Inflammatory macrophage treated with lipopolysaccharide for 1 hour (primary cell): Measurements from ENCODE around the gene ASXL1.
"Not testable (repeated sequence)": the region's sequence is repeated elsewhere in the genome, so short reads cannot be mapped to it uniquely, and the experiment has no call there.

ENCODE experiments used
- DNase-seq, 2 donors: peaks; one replicate each; pipeline ENCODE4 v3.0.0-alpha.2; 2020 to 2022

The ASXL1 gene

DNA sequence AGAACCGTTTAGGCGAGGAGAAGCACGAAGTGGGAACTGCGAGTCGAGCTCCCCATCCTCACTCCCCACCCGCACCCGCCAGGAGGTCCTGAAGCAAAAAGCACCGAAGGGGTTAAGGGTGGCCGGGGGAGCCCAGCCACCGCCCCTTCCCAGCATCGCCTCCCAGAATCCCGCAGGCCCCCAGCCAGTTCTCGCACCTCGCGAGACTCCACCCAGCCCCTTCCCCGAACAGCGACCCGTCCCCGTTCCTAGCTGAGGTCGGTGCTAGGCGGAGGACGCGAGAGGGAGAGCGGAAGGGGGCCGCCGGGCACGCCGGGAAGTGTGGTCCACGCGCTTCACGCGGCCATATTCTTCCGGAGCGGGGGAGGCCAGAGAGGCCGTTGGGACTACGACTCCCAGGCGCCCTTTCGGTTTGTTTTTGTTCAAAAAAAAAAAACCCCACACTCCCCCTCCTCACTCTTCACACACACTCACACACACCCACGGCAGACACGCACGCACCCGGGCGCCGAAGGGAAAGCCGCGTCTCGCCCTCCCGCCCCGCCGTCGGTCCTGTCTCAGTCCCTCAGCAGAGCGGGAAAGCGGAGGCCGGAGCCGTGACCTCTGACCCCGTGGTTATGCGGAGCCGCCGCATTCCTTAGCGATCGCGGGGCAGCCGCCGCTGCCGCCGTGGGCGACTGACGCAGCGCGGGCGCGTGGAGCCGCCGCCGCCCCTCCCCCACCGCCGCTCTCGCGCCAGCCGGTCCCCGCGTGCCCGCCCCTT, at the start of gene ASXL1:
ASXL1 (plus strand) TSS at position 463 of the 763 bp plus-strand sequence. CDS start 445 bp downstream, outside the sequence.
- DNase-seq: peak; percentile 91 to 92

- no peak for DNase-seq
These were observed 45.3 kb upstream of the ASXL1 start for GRCh38 chr20:32312718-32313424.

- DNase-seq: no peak
These were observed 43.4 kb upstream of the ASXL1 start for GRCh38 chr20:32314768-32315167.

DNA sequence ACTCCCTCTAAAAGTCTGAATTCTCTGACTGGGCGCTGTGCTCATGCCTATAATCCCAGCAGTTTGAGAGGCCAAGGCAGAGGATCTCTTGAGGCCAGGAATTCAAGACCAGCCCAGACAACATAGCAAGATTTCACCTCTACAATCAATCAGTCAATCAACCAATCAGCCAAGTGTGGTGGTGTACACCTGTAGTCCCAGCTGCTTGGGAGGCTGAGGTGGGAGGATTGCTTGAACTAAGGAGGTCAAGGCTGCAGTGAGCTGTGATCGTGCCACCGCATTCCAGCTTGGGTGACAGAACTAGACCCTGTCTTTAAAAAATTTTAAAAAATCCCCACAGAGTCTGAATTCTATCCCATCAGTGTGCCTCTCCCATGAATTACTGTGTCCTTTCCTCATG, 42.7 kb upstream of the ASXL1 start:
- DNase-seq: no peak

DNA sequence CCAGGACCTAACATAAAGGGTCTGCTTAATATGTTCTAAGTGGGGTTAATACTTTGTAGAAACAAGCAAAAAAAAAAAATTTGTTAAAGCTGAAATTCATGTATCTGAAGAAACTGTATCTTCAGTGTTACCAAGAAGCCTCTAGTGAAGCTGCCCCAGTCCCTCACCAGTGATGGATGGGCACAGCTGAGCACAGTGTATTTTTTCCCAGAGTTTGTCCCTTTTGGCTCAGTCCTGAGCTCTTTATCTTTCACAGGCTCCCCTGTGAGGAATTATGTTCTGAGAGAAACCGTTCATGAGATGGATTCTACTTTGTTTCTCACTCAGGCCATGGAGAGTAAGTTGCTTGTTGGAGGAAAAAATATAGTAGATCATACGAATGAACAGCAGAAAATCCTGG, 42.2 kb upstream of the ASXL1 start:
- DNase-seq: no peak

DNA sequence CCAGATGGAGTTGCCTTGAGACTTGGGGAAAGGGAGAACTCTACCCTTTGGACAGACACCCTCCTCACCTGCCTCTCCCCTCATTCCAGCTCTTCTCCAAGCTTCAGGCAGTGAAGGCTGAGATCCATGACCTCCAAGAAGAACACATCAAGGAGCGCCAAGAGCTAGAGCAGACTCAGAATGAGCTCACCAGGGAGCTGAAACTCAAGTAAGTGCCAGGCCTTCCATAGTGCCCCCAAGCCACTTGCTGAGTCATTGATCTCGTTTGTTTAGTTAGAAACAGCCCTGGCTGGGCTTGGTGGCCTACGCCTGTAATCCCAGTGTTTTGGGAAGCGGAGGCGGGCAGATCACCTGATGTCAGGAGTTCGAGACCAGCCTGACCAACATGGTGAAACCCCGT, 41.5 kb upstream of the ASXL1 start:
- no peak for DNase-seq

DNA sequence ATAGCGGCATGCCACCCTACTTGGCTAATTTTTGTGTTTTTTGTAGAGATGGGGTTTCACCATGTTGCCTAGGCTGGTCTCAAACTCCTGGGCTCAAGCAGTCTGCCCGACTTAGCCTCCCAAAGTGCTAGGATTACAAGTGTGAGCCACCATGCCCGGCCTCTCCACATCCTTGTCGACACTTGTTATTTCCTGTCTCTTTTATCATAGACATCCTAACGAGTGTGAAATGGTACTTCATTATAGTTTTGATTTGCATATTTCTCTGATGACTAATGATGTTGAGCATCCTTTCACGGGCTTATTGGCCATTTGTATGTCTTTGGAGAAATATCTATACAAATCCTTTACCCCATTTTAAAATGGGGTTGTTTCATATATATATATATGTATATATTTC, 39.0 kb upstream of the ASXL1 start:
- DNase-seq: no peak

DNA sequence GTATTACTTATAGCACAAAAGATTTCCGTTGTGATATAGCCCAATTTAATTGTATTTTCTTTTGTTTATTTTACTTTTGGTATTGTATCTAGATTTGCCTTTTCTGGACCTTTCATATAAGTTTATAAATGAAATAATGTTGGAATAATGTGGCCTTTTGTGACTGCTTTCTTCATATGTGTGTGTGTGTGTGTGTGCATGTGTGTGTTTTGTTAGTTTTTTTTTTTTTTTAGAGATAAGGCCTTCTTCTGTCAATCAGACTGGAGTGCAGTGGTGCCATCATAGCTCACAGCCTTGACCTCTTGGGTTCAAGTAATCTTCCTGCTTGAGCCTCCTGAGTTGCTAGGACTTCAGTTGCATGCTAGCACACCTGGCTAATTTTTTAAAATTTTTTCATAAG, 37.8 kb upstream of the ASXL1 start:
- no peak for DNase-seq

GRCh38 chr20:32321390-32321789, 36.7 kb upstream of the ASXL1 start:
- no peak for DNase-seq

- not testable (repeated sequence) for DNase-seq
These were observed 35.9 kb upstream of the ASXL1 start for GRCh38 chr20:32322260-32322659.

GRCh38 chr20:32323761-32324160, 34.4 kb upstream of the ASXL1 start:
- DNase-seq: not testable (repeated sequence)

GRCh38 chr20:32325706-32326503, 32.2 kb upstream of the ASXL1 start:
- no peak for DNase-seq

GRCh38 chr20:32326504-32326845, 31.7 kb upstream of the ASXL1 start:
- DNase-seq: no peak

- DNase-seq: no peak
These were observed 30.9 kb upstream of the ASXL1 start for GRCh38 chr20:32327087-32327681.

DNA sequence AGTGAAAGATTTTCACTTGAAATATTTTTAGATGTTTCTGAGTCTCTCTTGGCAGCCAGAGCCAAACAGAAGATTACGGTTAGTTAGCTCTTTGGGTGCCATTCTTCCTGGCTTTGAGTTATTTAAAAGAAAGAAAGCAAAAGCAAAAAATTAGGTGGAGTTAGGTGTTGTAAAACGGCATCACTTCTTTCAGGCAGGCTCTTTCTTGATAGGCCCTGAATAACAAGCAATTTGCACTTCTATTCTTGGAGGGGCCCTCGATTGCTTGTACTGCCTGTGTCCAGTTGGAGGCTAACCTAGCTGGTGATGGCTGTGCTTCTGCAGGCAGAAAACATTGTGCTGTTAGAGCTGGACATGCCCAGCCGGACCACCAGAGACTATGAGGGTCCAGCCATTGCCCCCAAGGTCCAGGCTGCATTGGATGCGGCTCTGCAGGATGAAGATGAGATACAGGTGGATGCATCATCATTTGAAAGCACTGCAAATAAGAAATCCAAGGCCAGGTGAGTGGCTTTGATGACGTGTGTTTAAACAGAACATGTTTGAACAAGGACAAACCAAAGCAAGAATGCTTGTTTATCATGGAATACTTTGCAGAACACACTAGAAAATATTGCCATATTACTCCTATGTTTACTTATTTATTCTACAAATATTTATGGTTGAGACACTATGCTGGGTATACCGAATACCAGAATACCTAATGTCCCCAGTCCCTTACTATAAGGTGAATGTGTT, 28.1 kb upstream of the ASXL1 start:
- no peak for DNase-seq

- DNase-seq: no peak
These were observed 27.6 kb upstream of the ASXL1 start for GRCh38 chr20:32330555-32330897.

GRCh38 chr20:32332614-32333013, 25.5 kb upstream of the ASXL1 start:
- peak; percentile 72 to 94 for DNase-seq

GRCh38 chr20:32333181-32333987, 24.7 kb upstream of the ASXL1 start:
- no peak for DNase-seq

DNA sequence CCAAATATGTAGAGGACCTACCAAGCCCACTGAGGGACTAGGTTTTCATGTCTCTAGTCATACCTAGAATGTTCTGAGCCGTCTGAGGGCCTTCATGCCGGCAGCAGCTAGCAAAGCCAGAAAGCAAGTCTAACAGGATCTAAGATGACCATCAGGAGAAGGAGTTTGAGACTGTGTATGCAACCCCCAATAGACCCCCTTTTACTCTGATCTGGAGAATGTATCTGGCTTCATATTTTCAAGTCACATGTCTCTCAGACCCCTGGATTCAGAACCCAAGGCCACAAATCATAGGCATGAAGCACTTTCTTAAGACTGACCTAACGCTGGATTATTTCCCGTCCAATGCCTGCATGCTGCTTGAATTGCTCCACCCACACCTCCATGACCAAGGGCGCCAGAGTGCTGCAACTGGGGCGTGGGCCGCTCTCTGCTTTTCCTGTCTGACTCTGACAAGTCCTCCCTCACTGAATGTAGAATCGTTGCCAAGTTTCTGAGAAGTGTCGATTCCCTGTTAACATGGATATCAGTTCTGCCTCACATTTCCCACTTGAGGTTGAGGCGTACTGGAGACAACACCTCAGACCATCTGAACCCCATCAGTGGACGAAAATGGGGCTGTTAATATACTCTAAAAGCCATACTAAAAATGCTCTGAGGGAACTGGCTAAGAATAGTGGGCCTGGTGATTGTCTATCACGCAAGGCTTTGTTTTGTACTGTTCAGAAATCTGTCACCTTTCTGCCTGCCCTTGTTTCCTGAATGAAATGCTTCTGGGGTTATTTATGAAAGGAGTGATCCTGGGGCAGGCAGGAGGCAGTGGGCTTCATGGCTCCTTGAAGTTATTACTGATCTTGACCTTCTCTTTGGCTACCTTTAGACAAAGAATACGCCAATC, 23.9 kb upstream of the ASXL1 start:
- peak; percentile 93 to 94 for DNase-seq

DNA sequence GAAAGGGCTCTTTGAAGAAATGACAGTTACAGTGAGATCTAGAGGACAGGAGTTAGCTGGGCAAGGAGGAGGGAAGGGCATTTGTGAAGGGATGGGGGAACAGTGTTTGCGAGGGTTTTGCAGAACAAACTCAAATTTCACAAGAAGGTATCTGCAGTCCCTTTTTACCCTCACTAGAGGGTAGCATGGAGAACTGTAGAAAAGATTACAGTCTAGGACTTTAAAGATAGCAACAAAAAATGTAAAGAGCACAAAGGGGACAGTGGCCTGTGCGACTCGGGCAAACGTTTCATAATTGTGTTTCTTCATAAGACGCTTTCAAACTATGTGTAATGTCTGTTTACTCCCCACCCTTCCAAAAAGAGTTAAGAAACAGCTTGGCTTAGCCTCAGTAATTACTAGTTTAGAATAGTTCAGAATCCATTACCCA, 21.2 kb upstream of the ASXL1 start:
- peak; percentile 84 to 88 for DNase-seq
